ENCODE measurements around the gene FAM120AOS.
"Not testable (repeated sequence)": the region's sequence is repeated elsewhere in the genome, so short reads cannot be mapped to it uniquely, and the experiment has no call there.

Gene FAM120AOS

DNA sequence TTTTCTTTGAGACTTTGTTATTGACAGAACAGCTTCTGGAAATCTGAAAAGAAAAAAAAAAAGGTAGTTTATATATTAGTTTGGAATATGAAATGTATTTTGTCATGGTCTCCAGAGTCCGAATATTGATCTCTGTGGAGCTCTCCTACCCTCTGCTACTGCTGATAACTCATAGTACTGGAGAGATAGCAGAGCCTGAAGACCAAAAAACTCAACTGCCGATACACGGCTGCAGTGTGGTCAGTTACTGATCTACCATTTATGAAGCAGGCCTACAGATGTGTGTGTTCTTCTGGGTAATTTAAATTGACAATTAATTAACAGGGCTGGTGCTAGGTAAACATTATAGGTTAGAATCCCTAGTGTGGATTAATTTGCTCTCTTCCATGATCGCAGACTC, 5.7 kb downstream of the FAM120AOS start:
- Histone ChIP-seq H3K27ac (ENCODE audit: low read depth, low read length) (no peak overlapping the region), H3K9me3 (ENCODE audit: insufficient read depth, low read length) (no peaks in the 10 kb centered on the region), H3K36me3 (ENCODE audit: low read length) (peaks cover 12% of the 10 kb centered on the region; the same call in 1 of the 2 replicates), H3K9ac (ENCODE audit: low read length) (no peak overlapping the region), H3K79me2 (ENCODE audit: insufficient read depth, low read length) (peaks cover 20% of the 10 kb centered on the region), H3F3A (ENCODE audit: insufficient read depth) (peaks cover 2% of the 10 kb centered on the region; the same call in 1 of the 2 replicates), H3K27me3 (ENCODE audit: low read length) (no peaks in the 10 kb centered on the region), H3K4me3 (ENCODE audit: insufficient read depth, low read length, poor library complexity, severe bottlenecking) (no peak overlapping the region), H3K4me2 (ENCODE audit: low read depth, low read length, poor library complexity, severe bottlenecking) (no peak overlapping the region), H3K9me2 (replicated peaks; ENCODE audit: insufficient read depth, low read length) (no peaks in the 10 kb centered on the region), H2AFZ (ENCODE audit: low read depth, low read length, severe bottlenecking) (no peak overlapping the region), H4K20me1 (ENCODE audit: low read depth, low read length) (no peaks in the 10 kb centered on the region)
- TF ChIP-seq EZH2phosphoT487 (conservative IDR thresholded peaks at IDR 0.05; ENCODE audit: low read length) = no peak
- TF ChIP-seq, protein P1, sequence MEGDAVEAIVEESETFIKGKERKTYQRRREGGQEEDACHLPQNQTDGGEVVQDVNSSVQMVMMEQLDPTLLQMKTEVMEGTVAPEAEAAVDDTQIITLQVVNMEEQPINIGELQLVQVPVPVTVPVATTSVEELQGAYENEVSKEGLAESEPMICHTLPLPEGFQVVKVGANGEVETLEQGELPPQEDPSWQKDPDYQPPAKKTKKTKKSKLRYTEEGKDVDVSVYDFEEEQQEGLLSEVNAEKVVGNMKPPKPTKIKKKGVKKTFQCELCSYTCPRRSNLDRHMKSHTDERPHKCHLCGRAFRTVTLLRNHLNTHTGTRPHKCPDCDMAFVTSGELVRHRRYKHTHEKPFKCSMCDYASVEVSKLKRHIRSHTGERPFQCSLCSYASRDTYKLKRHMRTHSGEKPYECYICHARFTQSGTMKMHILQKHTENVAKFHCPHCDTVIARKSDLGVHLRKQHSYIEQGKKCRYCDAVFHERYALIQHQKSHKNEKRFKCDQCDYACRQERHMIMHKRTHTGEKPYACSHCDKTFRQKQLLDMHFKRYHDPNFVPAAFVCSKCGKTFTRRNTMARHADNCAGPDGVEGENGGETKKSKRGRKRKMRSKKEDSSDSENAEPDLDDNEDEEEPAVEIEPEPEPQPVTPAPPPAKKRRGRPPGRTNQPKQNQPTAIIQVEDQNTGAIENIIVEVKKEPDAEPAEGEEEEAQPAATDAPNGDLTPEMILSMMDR (IDR thresholded peaks at IDR 0.05; ENCODE audit: insufficient read depth, low read length, poor library complexity, severe bottlenecking) = no peak

DNA sequence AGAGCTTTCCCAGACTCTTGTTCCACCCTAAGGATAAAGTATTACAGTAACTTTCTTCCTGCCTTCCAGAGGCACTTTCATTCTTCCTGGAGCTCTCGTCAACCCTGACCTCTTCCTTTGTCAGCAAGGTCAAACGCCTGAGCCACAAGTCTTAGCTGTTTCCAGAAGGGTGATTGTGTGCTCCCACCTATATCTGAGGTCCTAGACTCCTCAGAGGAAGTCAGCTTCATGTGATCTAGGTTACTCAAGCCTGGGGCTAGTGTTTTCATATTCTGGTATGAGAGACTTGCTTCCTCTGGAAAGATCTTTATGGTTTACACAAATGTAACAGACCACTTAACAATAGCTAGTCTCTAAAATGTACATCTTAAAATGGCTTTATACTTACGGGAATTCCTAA, 7.3 kb downstream of the FAM120AOS start:
- Histone ChIP-seq H3K9me3 (ENCODE audit: insufficient read depth, low read length) (no peaks in the 10 kb centered on the region), H3K27me3 (ENCODE audit: low read length) (no peaks in the 10 kb centered on the region), H3K27ac (ENCODE audit: low read depth, low read length) (no peak overlapping the region), H3K79me2 (ENCODE audit: insufficient read depth, low read length) (peaks cover 11% of the 10 kb centered on the region), H2AFZ (ENCODE audit: low read depth, low read length, severe bottlenecking) (no peak overlapping the region), H4K20me1 (ENCODE audit: low read depth, low read length) (no peaks in the 10 kb centered on the region), H3K9ac (ENCODE audit: low read length) (no peak overlapping the region), H3F3A (ENCODE audit: insufficient read depth) (no peaks in the 10 kb centered on the region), H3K9me2 (replicated peaks; ENCODE audit: insufficient read depth, low read length) (no peaks in the 10 kb centered on the region), H3K36me3 (ENCODE audit: low read length) (peaks cover 12% of the 10 kb centered on the region; the same call in 1 of the 2 replicates), H3K4me2 (ENCODE audit: low read depth, low read length, poor library complexity, severe bottlenecking) (no peak overlapping the region), H3K4me3 (ENCODE audit: insufficient read depth, low read length, poor library complexity, severe bottlenecking) (no peak overlapping the region)
- TF ChIP-seq, protein P1 (IDR thresholded peaks at IDR 0.05; ENCODE audit: insufficient read depth, low read length, poor library complexity, severe bottlenecking) = no peak
- no peak for TF ChIP-seq EZH2phosphoT487 (conservative IDR thresholded peaks at IDR 0.05; ENCODE audit: low read length)

DNA sequence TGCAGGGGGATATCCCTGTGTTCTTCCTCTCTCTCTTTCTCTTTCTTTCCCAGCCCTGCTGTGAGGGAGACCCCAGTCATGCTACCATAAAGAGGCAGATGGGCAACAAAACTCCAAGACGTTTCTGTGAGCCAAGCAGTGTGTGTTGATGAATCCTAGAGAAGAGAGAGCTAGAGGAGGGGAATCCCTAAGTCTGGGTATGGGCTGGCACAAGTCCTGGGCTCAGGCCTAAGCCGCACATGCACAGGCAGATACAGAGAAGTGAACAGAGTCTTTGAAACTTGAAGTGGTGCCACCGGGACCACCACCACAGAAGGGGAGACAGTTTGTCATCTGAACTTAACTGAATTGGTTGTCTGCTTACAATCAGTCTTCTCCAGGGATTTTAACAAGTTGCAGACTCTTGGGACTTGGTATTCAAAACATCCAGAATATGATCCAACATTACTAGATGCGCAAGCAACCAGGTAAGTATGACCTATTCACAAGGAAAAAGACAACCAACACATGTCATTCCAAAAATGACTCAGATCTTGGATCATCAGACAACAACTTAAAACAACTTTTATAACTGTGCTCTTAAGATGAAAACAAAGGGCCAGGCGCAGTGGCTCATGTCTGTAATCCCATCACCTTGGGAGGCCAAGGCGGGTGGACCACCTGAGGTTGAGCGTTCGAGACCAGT, 12.3 kb downstream of the FAM120AOS start:
- Histone ChIP-seq H3K79me2 (ENCODE audit: insufficient read depth, low read length) (no peaks in the 10 kb centered on the region), H3K4me3 (ENCODE audit: insufficient read depth, low read length, poor library complexity, severe bottlenecking) (no peak overlapping the region), H3K9ac (ENCODE audit: low read length) (no peak overlapping the region), H3K27ac (ENCODE audit: low read depth, low read length) (no peak overlapping the region), H3K4me2 (ENCODE audit: low read depth, low read length, poor library complexity, severe bottlenecking) (no peak overlapping the region), H3K36me3 (ENCODE audit: low read length) (no peaks in the 10 kb centered on the region), H3K27me3 (ENCODE audit: low read length) (no peaks in the 10 kb centered on the region), H4K20me1 (ENCODE audit: low read depth, low read length) (no peaks in the 10 kb centered on the region), H2AFZ (ENCODE audit: low read depth, low read length, severe bottlenecking) (no peak overlapping the region), H3F3A (ENCODE audit: insufficient read depth) (no peaks in the 10 kb centered on the region), H3K9me2 (replicated peaks; ENCODE audit: insufficient read depth, low read length) (no peaks in the 10 kb centered on the region), H3K9me3 (ENCODE audit: insufficient read depth, low read length) (no peaks in the 10 kb centered on the region)
- no peak for TF ChIP-seq EZH2phosphoT487 (conservative IDR thresholded peaks at IDR 0.05; ENCODE audit: low read length)
- TF ChIP-seq, protein P1 (IDR thresholded peaks at IDR 0.05; ENCODE audit: insufficient read depth, low read length, poor library complexity, severe bottlenecking) = no peak

DNA sequence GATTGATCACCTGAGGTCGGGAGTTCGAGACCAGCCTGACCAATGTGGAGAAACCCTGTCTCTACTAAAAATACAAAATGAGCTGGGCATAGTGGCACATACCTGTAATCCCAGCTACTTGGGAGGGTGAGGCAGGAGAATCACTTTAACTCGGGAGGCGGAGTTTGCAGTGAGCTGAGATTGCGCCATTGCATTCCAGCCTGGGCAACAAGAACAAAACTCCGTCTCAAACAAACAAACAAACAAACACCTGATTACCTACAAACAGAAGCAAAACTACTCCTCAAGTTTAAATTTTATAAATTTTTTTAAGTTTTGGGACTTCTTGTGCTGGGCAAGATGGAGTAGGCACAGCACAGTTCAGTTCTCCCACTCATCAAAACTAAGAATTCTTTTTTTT, 14.1 kb downstream of the FAM120AOS start:
- H3F3A ChIP-seq (ENCODE audit: insufficient read depth); H3K4me2 ChIP-seq (ENCODE audit: low read depth, low read length, poor library complexity, severe bottlenecking); H3K27me3 ChIP-seq (ENCODE audit: low read length); H3K36me3 ChIP-seq (ENCODE audit: low read length); H3K9ac ChIP-seq (ENCODE audit: low read length); H3K27ac ChIP-seq (ENCODE audit: low read depth, low read length); H2AFZ ChIP-seq (ENCODE audit: low read depth, low read length, severe bottlenecking); H3K4me3 ChIP-seq (ENCODE audit: insufficient read depth, low read length, poor library complexity, severe bottlenecking); H4K20me1 ChIP-seq (ENCODE audit: low read depth, low read length); H3K79me2 ChIP-seq (ENCODE audit: insufficient read depth, low read length); H3K9me2 ChIP-seq (replicated peaks; ENCODE audit: insufficient read depth, low read length); H3K9me3 ChIP-seq (ENCODE audit: insufficient read depth, low read length): not testable (repeated sequence)
